K562 (cell line): ENCODE results near the gene MCL1. TPM values are rescaled to one million over a fixed set of nuclear protein-coding genes. Genes with fewer than 3 reads are reported as not detected.
A peak's percentile ranks its signal among the peaks of the same experiment; 100 is the strongest.

Source experiments
- DACH1 ChIP-seq: fragments of 450-650 bp; IDR thresholded peaks from 2 replicates; pipeline ENCODE4 v1.6.1; 2018; ENCODE audit not compliant: partially characterized antibody
- DNMT1 ChIP-seq: fragments of 450-650 bp; IDR thresholded peaks from 2 replicates; pipeline ENCODE4 v1.6.1; 2016; ENCODE audit warnings: antibody characterized with exemption, mild to moderate bottlenecking
- ESRRB ChIP-seq: fragments of 250-450 bp; sonication (Bioruptor Pico); IDR thresholded peaks from 2 replicates; pipeline ENCODE4 v1.5.0; 2020; ENCODE audit warnings: mild to moderate bottlenecking, moderate library complexity, borderline replicate concordance
- GATAD2B ChIP-seq: fragments of 450-650 bp; IDR thresholded peaks from 2 replicates; pipeline ENCODE4 v1.6.1; 2017; ENCODE audit warnings: mild to moderate bottlenecking, borderline replicate concordance
- HIVEP1 ChIP-seq: fragments of 250-450 bp; sonication (Bioruptor Pico); IDR thresholded peaks from 2 replicates; pipeline ENCODE4 v1.4.0; 2020; ENCODE audit warnings: mild to moderate bottlenecking
- HOXB6 ChIP-seq: fragments of 250-450 bp; sonication (Bioruptor Pico); IDR thresholded peaks from 2 replicates; pipeline ENCODE4 v1.5.1; 2022; ENCODE audit warnings: mild to moderate bottlenecking, borderline replicate concordance
- OTX1 ChIP-seq: fragments of 450-650 bp; formaldehyde crosslinking; IDR thresholded peaks from 2 replicates; pipeline ENCODE4 v1.4.0; 2022; ENCODE audit warnings: mild to moderate bottlenecking
- SREBF1 ChIP-seq: fragments of 150-350 bp; IDR thresholded peaks from 2 replicates; pipeline ENCODE4 v1.6.1; 2014; ENCODE audit warnings: antibody characterized with exemption, low read depth, low read length, borderline replicate concordance
- TRIM24 ChIP-seq, 2 experiments: fragments of 450-650 bp; IDR thresholded peaks; 2 replicates each; pipeline ENCODE4 v1.6.1; 2016
- ZNF12 ChIP-seq: sonication (generic); formaldehyde crosslinking; IDR thresholded peaks from 2 replicates; pipeline ENCODE4 v1.4.0; 2020; ENCODE audit warnings: mild to moderate bottlenecking, missing genetic modification reagents
- ZNF57 ChIP-seq: fragments of 450-650 bp; formaldehyde crosslinking; IDR thresholded peaks from 2 replicates; pipeline ENCODE4 v1.4.0; 2020; ENCODE audit warnings: mild to moderate bottlenecking, moderate library complexity
- polyA plus RNA-seq, 8 experiments: library from polyadenylated mRNA; depleted of rRNA in 4 of 8; stranded (reverse) in 5 of 8; unstranded in 3 of 8; fragments of >200 nt; fragmentation: Nextera tagmentation in 2 of 8; fragmentation: Illumina TruSeq in 1 of 8; extraction: Ambion mirVana in 2 of 8; extraction: Trizol in 1 of 8; gene quantifications; 2 replicates each; pipeline versions ENCODE4 v1.2.1 to v1.2.3, GENCODE V29; 2011 to 2014; ENCODE audit warnings: inconsistent platforms in 1 of 8, missing spikeins in 1 of 8
- total RNA-seq, 7 experiments: library from RNA; depleted of rRNA in 6 of 7; stranded (reverse); fragments of >200 nt in 6 of 7; fragmentation: Illumina TruSeq in 2 of 7; extraction: Trizol in 2 of 7; gene quantifications; 2 replicates each; pipeline versions ENCODE4 v1.2.1 to v1.2.3, GENCODE V29; 2011 to 2021; ENCODE audit warnings: low replicate concordance in 1 of 7
- TF ChIP-seq, protein P1 (sequence below): sonication (generic); formaldehyde crosslinking; IDR thresholded peaks from 2 replicates; pipeline ENCODE4 v1.8.0; 2022; ENCODE audit warnings: mild to moderate bottlenecking, missing genetic modification reagents
- TF ChIP-seq, protein P2 (sequence below): fragments of 200-800 bp; sonication (Bioruptor generic); IDR thresholded peaks from 2 replicates; pipeline ENCODE4 v1.6.1; 2017; ENCODE audit warnings: missing genetic modification characterization, missing compliant biosample characterization
- TF ChIP-seq, protein P3 (sequence below): sonication (generic); formaldehyde crosslinking; IDR thresholded peaks from 2 replicates; pipeline ENCODE4 v1.8.0; 2022; ENCODE audit warnings: missing genetic modification reagents, mild to moderate bottlenecking, borderline replicate concordance
- TF ChIP-seq, protein P4 (sequence below): fragments of 250-450 bp; sonication (Bioruptor Pico); IDR thresholded peaks from 2 replicates; pipeline ENCODE4 v1.8.0; 2022; ENCODE audit warnings: inconsistent platforms

Gene MCL1
- total and polyA plus RNA-seq, 9 of the 15 experiments (the other 6 are each of a cell fraction or from before 2014, with no cell fraction given) = 27.1 to 224 (median 138) TPM

DNA sequence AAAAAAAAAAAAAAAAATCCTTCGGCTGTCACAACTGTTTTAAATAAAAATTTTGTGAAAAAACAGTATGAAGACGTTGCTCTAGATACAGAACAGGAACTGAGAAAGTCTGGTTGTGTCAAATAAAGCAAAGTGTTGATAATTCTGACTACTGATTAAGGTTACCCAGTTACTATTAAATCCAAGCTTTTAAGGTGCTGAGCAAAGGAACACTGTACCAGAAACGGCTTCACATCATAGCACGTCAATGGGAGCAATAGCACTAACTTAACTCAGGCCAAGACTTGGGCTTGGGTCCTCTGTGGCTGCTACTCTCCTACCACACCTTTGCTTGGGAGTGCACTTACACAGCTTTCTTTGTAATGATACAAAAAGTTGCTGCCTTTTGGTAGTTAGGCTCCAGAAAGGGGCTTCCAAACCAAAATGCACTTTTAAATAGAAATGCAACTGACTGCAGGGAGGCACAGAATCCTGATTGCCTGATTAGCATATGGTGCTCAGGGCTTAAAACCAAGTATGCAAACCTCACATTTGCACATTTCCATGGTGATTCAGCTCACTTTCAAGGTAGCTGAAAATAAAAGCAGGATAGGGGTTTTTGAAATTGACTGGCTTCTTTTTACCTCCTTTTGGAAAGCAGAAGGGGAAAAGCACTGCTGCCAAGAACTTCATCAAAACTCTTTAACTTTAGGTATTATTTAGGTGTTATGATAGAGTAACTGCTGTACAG is 6.3 kb downstream of the MCL1 start (continued):
- TF ChIP-seq GATAD2B = no peak
- TF ChIP-seq, protein P1, sequence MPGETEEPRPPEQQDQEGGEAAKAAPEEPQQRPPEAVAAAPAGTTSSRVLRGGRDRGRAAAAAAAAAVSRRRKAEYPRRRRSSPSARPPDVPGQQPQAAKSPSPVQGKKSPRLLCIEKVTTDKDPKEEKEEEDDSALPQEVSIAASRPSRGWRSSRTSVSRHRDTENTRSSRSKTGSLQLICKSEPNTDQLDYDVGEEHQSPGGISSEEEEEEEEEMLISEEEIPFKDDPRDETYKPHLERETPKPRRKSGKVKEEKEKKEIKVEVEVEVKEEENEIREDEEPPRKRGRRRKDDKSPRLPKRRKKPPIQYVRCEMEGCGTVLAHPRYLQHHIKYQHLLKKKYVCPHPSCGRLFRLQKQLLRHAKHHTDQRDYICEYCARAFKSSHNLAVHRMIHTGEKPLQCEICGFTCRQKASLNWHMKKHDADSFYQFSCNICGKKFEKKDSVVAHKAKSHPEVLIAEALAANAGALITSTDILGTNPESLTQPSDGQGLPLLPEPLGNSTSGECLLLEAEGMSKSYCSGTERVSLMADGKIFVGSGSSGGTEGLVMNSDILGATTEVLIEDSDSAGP (CRISPR knock-in tag) = no peak
- no peak for TF ChIP-seq DACH1
- TF ChIP-seq ZNF57 (CRISPR knock-in tag) = 0 out of 2 replicates have a peak, but pooled peaks have one; percentile 23
- TF ChIP-seq HIVEP1 (CRISPR knock-in tag) = no peak
- TF ChIP-seq OTX1 (CRISPR knock-in tag) = peak; percentile 54; the same call in 1 of the 2 replicates
- 0 out of 2 replicates have a peak, but pooled peaks have one; percentile 48 for TF ChIP-seq ESRRB
- no peak for TF ChIP-seq DNMT1
- TF ChIP-seq ZNF12 (CRISPR knock-in tag) = no peak
- TF ChIP-seq, protein P2, sequence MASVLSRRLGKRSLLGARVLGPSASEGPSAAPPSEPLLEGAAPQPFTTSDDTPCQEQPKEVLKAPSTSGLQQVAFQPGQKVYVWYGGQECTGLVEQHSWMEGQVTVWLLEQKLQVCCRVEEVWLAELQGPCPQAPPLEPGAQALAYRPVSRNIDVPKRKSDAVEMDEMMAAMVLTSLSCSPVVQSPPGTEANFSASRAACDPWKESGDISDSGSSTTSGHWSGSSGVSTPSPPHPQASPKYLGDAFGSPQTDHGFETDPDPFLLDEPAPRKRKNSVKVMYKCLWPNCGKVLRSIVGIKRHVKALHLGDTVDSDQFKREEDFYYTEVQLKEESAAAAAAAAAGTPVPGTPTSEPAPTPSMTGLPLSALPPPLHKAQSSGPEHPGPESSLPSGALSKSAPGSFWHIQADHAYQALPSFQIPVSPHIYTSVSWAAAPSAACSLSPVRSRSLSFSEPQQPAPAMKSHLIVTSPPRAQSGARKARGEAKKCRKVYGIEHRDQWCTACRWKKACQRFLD (CRISPR knock-in tag) = no peak
- TF ChIP-seq HOXB6 (CRISPR knock-in tag) = no peak
- TF ChIP-seq TRIM24 (IDR thresholded peaks at IDR 0.05) = 0 out of 4 replicates have a peak, but pooled peaks of 1 of the 2 experiments have one; percentile 25
- TF ChIP-seq, protein P3, sequence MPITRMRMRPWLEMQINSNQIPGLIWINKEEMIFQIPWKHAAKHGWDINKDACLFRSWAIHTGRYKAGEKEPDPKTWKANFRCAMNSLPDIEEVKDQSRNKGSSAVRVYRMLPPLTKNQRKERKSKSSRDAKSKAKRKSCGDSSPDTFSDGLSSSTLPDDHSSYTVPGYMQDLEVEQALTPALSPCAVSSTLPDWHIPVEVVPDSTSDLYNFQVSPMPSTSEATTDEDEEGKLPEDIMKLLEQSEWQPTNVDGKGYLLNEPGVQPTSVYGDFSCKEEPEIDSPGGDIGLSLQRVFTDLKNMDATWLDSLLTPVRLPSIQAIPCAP (CRISPR knock-in tag) = 0 out of 2 replicates have a peak, but pooled peaks have one; percentile 69
- no peak for TF ChIP-seq SREBF1
- TF ChIP-seq, protein P4, sequence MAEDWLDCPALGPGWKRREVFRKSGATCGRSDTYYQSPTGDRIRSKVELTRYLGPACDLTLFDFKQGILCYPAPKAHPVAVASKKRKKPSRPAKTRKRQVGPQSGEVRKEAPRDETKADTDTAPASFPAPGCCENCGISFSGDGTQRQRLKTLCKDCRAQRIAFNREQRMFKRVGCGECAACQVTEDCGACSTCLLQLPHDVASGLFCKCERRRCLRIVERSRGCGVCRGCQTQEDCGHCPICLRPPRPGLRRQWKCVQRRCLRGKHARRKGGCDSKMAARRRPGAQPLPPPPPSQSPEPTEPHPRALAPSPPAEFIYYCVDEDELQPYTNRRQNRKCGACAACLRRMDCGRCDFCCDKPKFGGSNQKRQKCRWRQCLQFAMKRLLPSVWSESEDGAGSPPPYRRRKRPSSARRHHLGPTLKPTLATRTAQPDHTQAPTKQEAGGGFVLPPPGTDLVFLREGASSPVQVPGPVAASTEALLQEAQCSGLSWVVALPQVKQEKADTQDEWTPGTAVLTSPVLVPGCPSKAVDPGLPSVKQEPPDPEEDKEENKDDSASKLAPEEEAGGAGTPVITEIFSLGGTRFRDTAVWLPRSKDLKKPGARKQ = no peak
